ENCODE data around the gene INTS4.
A peak's percentile ranks its signal among the peaks of the same experiment; 100 is the strongest.
"Not testable (repeated sequence)": the region's sequence is repeated elsewhere in the genome, so short reads cannot be mapped to it uniquely, and the experiment has no call there.

Gene INTS4

GRCh38 chr11:78023426-78023825, 29.0 kb upstream of the INTS4 start:
- no peak for DNase-seq (ENCODE audit: low spot score)
- ChIA-PET POLR2A (ENCODE audit: low non-redundant PET) (no interaction called here), CTCF (no interaction called here)
- TF ChIP-seq, protein P1, sequence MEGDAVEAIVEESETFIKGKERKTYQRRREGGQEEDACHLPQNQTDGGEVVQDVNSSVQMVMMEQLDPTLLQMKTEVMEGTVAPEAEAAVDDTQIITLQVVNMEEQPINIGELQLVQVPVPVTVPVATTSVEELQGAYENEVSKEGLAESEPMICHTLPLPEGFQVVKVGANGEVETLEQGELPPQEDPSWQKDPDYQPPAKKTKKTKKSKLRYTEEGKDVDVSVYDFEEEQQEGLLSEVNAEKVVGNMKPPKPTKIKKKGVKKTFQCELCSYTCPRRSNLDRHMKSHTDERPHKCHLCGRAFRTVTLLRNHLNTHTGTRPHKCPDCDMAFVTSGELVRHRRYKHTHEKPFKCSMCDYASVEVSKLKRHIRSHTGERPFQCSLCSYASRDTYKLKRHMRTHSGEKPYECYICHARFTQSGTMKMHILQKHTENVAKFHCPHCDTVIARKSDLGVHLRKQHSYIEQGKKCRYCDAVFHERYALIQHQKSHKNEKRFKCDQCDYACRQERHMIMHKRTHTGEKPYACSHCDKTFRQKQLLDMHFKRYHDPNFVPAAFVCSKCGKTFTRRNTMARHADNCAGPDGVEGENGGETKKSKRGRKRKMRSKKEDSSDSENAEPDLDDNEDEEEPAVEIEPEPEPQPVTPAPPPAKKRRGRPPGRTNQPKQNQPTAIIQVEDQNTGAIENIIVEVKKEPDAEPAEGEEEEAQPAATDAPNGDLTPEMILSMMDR (conservative IDR thresholded peaks at IDR 0.05; ENCODE audit: low read depth) = no peak
- H3K27ac ChIP-seq = peak overlapping the region; percentile 57

DNA sequence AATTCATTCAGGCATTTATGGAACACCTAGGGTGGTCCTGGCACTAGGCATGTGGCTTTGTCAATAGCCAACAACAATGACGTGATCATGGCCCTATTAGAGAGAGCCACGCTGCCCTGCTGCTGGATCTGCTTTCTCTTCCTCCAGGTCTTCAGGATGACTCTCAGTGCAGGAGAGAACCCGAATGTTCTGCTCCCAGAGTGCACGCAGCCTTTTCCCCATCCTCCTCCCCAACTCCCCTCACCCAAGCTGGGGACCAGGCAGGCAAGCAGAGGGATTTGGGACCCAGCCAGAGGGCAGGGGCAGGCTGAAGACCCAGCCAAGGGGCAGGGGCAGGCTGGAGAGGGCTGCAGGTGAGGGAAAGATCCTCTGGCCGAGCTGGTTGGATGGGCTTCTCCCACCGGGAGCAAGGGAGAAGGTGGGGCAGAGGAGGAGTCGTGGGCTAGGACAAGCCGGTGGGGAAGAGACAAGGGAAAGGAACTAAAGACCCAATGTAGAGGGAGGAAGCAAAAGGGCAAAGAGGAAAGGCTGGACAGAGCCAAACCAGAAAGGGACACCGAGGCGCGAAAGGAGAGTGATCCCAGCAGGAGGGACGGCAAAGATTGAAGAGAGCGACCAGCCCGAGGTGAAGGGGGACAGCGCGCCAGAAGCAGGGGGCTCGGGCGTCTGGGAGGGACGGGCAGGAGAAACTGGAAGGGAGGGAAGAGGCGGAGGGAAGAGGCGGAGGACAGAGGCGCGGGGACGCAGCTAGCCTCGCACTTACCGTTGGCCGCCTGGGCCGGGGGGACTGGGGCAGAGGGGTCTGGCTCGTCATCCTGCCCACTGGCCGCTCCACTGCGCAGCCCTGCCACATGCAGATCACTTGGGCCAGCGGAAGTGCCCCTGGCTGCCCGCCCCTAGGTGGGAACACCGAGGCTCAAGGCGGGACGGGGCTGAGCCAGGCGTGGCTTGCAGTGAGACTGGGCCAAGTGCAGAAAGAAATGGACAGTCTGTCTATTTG, 28.2 kb upstream of the INTS4 start, which contains the start of gene KCTD14:
Gene KCTD14, minus strand, starts transcription at position 880 of the 1,000 bp plus-strand sequence. Its CDS starts 27 bp downstream, at position 853.
- peak within 1 kb of the TSS; percentile 57 for H3K27ac ChIP-seq
- TF ChIP-seq, protein P1 (conservative IDR thresholded peaks at IDR 0.05; ENCODE audit: low read depth) = no peak
- ChIA-PET POLR2A (ENCODE audit: low non-redundant PET) (no interaction called here), CTCF (no interaction called here)
- no peak for DNase-seq (ENCODE audit: low spot score)

- no peak for DNase-seq (ENCODE audit: low spot score)
- ChIA-PET CTCF (no interaction called here), POLR2A (ENCODE audit: low non-redundant PET) (no interaction called here)
- TF ChIP-seq, protein P1 (conservative IDR thresholded peaks at IDR 0.05; ENCODE audit: low read depth) = no peak
- 0 out of 2 replicates have a peak overlapping the region, but pooled peaks have one; percentile 13 for H3K27ac ChIP-seq
These were observed 27.1 kb upstream of the INTS4 start for GRCh38 chr11:78021611-78022010.

DNA sequence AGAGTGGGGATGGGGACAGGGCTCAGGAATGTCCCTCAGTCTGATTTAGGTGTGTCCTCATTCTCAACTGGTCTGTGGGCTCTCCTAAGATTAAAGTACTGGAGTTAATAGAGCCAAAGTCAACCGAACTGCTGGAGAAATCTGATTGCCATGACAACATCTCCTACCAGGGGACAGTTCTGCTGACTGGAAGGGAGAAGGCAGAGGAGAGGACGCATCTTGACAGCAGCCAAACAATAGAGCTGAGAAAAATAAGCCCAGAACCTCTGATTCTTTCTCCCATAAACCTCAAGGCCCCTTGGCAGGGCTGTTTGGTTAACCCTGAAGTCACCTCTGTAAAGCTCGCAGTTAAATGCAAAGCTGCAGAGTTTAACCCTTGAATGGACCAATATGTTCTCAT, 25.8 kb upstream of the INTS4 start:
- no peak overlapping the region for H3K27ac ChIP-seq
- TF ChIP-seq, protein P1 (conservative IDR thresholded peaks at IDR 0.05; ENCODE audit: low read depth) = no peak
- no peak for DNase-seq (ENCODE audit: low spot score)
- ChIA-PET POLR2A (ENCODE audit: low non-redundant PET) (no interaction called here), CTCF (no interaction called here)

DNA sequence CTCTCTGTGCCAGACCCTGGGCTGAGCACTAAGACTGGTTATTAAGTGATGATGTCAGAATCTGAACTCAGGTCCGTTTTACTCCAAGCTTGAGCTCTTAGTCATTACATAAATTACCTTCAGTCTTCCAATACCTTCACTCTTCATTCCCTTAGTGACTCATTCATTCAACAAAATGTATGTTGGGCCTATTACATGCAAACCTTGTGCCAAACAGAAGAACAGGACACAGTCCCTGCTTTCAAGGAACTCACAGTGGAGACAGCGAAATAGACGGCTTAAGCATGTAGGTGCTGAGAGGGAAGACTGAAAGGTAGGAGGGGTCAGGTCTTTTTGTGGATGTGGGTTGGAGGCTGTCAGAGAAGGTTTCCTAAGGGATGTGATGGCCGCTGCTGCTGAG, 25.3 kb upstream of the INTS4 start:
- ChIA-PET POLR2A (ENCODE audit: low non-redundant PET) (no interaction called here), CTCF (no interaction called here)
- no peak overlapping the region for H3K27ac ChIP-seq
- DNase-seq (ENCODE audit: low spot score) = peak; percentile 37
- TF ChIP-seq, protein P1 (conservative IDR thresholded peaks at IDR 0.05; ENCODE audit: low read depth) = no peak

DNA sequence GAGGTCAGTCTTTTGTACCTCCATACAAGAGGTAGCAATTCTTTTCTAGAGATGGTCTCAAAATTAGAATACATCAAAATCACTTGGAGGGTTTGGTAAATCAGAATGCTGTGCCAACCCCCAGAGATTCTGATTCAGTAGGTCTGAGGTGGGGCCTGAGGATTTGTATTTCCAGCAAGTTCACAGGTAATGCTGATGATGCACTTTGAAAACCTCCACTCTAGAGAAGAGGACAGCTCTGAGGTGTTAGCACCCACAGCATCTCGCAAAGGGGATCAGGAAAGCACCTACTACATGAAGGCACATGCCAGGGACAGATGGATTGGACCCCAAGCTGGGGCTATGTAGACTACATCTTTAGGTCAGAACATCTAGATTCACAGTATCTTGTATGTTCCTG, 21.4 kb upstream of the INTS4 start:
- H3K27ac ChIP-seq = no peak overlapping the region
- no peak for DNase-seq (ENCODE audit: low spot score)
- ChIA-PET CTCF (no interaction called here), POLR2A (ENCODE audit: low non-redundant PET) (no interaction called here)
- TF ChIP-seq, protein P1 (conservative IDR thresholded peaks at IDR 0.05; ENCODE audit: low read depth) = no peak

DNA sequence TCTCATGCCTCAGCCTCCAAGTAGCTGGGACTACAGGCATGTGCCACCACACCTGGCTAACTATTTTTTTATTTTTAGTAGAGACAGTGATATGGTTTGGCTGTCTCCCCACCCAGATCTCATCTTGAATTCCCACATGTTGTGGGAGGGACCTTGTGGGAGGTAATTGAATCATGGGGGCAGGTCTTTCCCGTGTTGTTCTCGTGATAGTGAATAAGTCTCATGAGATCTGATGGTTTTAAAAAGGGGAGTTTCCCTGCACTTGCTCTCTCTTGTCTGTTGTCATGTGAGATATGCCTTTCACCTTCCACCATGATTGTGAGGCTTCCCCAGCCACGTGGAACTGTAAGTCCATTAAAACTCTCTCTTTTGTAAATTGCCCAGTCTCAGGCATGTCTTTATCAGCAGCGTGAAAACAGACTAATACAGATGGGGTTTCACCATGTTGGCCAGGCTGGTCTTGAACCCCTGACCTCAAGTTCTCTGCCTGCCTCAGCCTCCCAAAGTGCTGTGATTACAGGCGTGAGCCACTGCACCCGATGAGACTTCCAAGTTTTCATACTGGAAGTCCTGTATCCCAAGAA, 20.6 kb upstream of the INTS4 start:
- H3K27ac ChIP-seq; CTCF ChIA-PET; POLR2A ChIA-PET (ENCODE audit: low non-redundant PET); DNase-seq (ENCODE audit: low spot score): not testable (repeated sequence)
